Measurements from ENCODE around the gene TNS1.

Gene TNS1

DNA sequence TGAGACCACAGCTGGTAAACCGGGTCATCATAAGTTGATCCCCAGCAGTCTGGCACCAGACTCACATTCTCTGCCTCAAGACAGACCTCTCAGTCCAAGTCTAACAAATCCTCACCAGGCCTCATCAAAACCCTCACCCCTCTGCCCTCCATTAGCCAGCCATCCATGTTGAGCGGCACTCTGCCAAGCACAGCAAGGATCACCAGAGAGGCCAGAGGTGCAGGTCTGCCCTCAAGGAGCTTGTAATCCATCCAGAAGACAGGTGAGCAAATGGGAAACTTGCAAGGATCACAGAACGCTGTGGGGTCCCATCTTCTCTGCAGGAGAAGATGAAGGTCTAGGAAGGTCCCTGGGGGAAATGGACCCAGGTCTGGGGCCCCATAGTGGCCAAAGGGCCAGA lies 63.6 kb downstream of the TNS1 start:
- TF ChIP-seq, protein P1, sequence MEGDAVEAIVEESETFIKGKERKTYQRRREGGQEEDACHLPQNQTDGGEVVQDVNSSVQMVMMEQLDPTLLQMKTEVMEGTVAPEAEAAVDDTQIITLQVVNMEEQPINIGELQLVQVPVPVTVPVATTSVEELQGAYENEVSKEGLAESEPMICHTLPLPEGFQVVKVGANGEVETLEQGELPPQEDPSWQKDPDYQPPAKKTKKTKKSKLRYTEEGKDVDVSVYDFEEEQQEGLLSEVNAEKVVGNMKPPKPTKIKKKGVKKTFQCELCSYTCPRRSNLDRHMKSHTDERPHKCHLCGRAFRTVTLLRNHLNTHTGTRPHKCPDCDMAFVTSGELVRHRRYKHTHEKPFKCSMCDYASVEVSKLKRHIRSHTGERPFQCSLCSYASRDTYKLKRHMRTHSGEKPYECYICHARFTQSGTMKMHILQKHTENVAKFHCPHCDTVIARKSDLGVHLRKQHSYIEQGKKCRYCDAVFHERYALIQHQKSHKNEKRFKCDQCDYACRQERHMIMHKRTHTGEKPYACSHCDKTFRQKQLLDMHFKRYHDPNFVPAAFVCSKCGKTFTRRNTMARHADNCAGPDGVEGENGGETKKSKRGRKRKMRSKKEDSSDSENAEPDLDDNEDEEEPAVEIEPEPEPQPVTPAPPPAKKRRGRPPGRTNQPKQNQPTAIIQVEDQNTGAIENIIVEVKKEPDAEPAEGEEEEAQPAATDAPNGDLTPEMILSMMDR (IDR thresholded peaks at IDR 0.05; ENCODE audit: low read length): no peak
- TF ChIP-seq EZH2 (optimal IDR thresholded peaks at IDR 0.05; ENCODE audit: low read depth, low read length) (no peak), EZH2phosphoT487 (IDR thresholded peaks at IDR 0.05; ENCODE audit: low read length) (no peak)
- H4K20me1 ChIP-seq (ENCODE audit: insufficient read depth, low read length): no peaks in the 10 kb centered on the region
- no peak overlapping the region for H3K4me3 ChIP-seq (ENCODE audit: low read length)
- H3K79me2 ChIP-seq (ENCODE audit: low read length): no peaks in the 10 kb centered on the region
- no peaks in the 10 kb centered on the region for H3K36me3 ChIP-seq (replicated peaks; ENCODE audit: insufficient read depth, low read length)
- H3K4me2 ChIP-seq (ENCODE audit: low read depth, low read length): no peak overlapping the region
- H3K9me3 ChIP-seq (replicated peaks; ENCODE audit: insufficient read depth, low read length): no peaks in the 10 kb centered on the region
- H3F3A ChIP-seq (ENCODE audit: insufficient read depth, low read length): no peaks in the 10 kb centered on the region
- no peak overlapping the region for H3K27ac ChIP-seq (ENCODE audit: low read length)
- H3K9me2 ChIP-seq (replicated peaks; ENCODE audit: insufficient read depth, low read length): no peaks in the 10 kb centered on the region
- no peak for DNase-seq
- no peaks in the 10 kb centered on the region for H3K4me1 ChIP-seq (ENCODE audit: low read length)
- H3K9ac ChIP-seq (ENCODE audit: low read length): no peak overlapping the region
- H2AFZ ChIP-seq (ENCODE audit: low read length): no peak overlapping the region
- H3K27me3 ChIP-seq (replicated peaks; ENCODE audit: insufficient read depth, low read length): peaks cover 10% of the 10 kb centered on the region; the same call in 1 of the 2 replicates

DNA sequence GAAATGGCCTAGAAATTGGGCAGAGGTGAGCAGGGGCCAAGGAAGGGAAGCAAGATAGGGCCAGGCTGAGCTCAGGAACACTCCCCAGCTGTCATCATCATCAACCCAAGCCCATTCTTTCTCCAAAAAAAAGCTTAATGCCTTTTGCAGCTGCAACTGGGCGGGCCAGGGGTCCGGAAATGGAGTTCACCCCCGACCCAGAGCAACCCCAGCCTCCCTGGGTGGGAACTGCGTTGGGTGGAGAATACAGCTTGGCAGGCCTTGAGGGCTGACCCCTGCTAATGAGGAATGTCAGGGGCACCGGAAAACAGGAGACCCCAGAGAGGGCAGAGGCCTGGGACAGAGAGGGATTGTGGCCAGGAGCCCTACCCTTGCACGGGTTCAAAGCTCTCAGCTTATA lies 64.8 kb downstream of the TNS1 start:
- Histone ChIP-seq H3K4me2 (ENCODE audit: low read depth, low read length) (no peak overlapping the region), H3K4me1 (ENCODE audit: low read length) (no peaks in the 10 kb centered on the region)

DNA sequence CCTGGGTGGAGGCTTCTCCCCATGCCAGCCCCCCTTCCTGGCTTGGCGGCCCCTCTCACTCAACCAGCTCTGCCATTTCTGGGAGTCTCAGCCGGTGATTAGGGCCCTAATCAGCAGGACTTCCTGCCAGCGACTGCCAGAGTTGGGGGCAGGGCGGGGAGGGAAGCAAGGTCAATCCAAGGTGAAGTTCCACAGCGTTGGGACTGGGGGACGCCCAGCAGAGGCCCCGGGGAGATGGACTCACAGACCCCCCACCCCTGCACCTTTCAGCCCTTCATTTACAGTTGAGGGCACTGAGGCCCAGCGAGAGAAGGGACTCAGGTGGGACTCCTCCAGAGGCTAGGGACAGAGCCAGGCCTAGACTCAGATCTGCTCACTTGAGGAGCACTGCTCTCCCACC lies 65.3 kb downstream of the TNS1 start:
- TF ChIP-seq EZH2phosphoT487 (IDR thresholded peaks at IDR 0.05; ENCODE audit: low read length): no peak
- no peak for TF ChIP-seq EZH2 (optimal IDR thresholded peaks at IDR 0.05; ENCODE audit: low read depth, low read length)
- TF ChIP-seq, protein P1 (IDR thresholded peaks at IDR 0.05; ENCODE audit: low read length): no peak
- Histone ChIP-seq H3K4me1 (ENCODE audit: low read length) (no peaks in the 10 kb centered on the region), H3K9me2 (replicated peaks; ENCODE audit: insufficient read depth, low read length) (no peaks in the 10 kb centered on the region), H3K27ac (ENCODE audit: low read length) (no peak overlapping the region), H3K4me3 (ENCODE audit: low read length) (no peak overlapping the region), H2AFZ (ENCODE audit: low read length) (no peak overlapping the region), H3K79me2 (ENCODE audit: low read length) (no peaks in the 10 kb centered on the region), H3K9ac (ENCODE audit: low read length) (no peak overlapping the region), H3F3A (ENCODE audit: insufficient read depth, low read length) (no peaks in the 10 kb centered on the region), H3K36me3 (replicated peaks; ENCODE audit: insufficient read depth, low read length) (no peaks in the 10 kb centered on the region), H3K9me3 (replicated peaks; ENCODE audit: insufficient read depth, low read length) (no peaks in the 10 kb centered on the region), H3K27me3 (replicated peaks; ENCODE audit: insufficient read depth, low read length) (peaks cover 11% of the 10 kb centered on the region; the same call in 1 of the 2 replicates), H4K20me1 (ENCODE audit: insufficient read depth, low read length) (no peaks in the 10 kb centered on the region), H3K4me2 (ENCODE audit: low read depth, low read length) (no peak overlapping the region)
- DNase-seq: no peak

More for the DNA sequence above, 64.8 kb downstream of the TNS1 start:
- Histone ChIP-seq H3K27ac (ENCODE audit: low read length) (no peak overlapping the region), H2AFZ (ENCODE audit: low read length) (no peak overlapping the region), H3K79me2 (ENCODE audit: low read length) (no peaks in the 10 kb centered on the region), H3K9ac (ENCODE audit: low read length) (no peak overlapping the region), H3K9me2 (replicated peaks; ENCODE audit: insufficient read depth, low read length) (no peaks in the 10 kb centered on the region), H3K36me3 (replicated peaks; ENCODE audit: insufficient read depth, low read length) (no peaks in the 10 kb centered on the region), H3F3A (ENCODE audit: insufficient read depth, low read length) (no peaks in the 10 kb centered on the region), H3K27me3 (replicated peaks; ENCODE audit: insufficient read depth, low read length) (peaks cover 7% of the 10 kb centered on the region; the same call in 1 of the 2 replicates), H3K9me3 (replicated peaks; ENCODE audit: insufficient read depth, low read length) (no peaks in the 10 kb centered on the region), H4K20me1 (ENCODE audit: insufficient read depth, low read length) (no peaks in the 10 kb centered on the region), H3K4me3 (ENCODE audit: low read length) (no peak overlapping the region)
- DNase-seq: no peak
- no peak for TF ChIP-seq EZH2phosphoT487 (IDR thresholded peaks at IDR 0.05; ENCODE audit: low read length)
- TF ChIP-seq, protein P1 (IDR thresholded peaks at IDR 0.05; ENCODE audit: low read length): no peak
- TF ChIP-seq EZH2 (optimal IDR thresholded peaks at IDR 0.05; ENCODE audit: low read depth, low read length): no peak

Data from MM.1S (cell line).